HCT116 (cell line): ENCODE measurements around the gene TRAPPC14. TPM values are rescaled to one million over a fixed set of nuclear protein-coding genes. Genes with fewer than 3 reads are reported as not detected.

Source experiments
- ATAC-seq: fragments of 200-7000 bp; cut with Tn5 transposase; 2 replicates; pipeline ENCODE4 v1.9.1; 2020; ENCODE audit warnings: mild to moderate bottlenecking, moderate library complexity
- BruUV-seq: library from RNA; stranded (reverse); fragments of 400-500 nt; replicated peaks from 2 replicates; lab custom pipeline; 2021; lab: Mats Ljungman, UMichigan
- CTCF ChIA-PET: fragments of 300-600 bp; sonication (Branson Sonifier 250); formaldehyde crosslinking; loops from one replicate; lab custom pipeline; 2021; ENCODE audit warnings: antibody characterized with exemption; lab: Charles Lee
- POLR2A ChIA-PET: fragments of 300-600, 350-600 bp; sonication (Branson Sonifier 250); formaldehyde crosslinking; loops from one replicate; lab custom pipeline; 2021; ENCODE audit warnings: antibody characterized with exemption; lab: Charles Lee
- RAD21 ChIA-PET, 2 experiments: fragments of 300-600 bp; sonication (Branson Sonifier 250); formaldehyde crosslinking; loops; one replicate each; lab custom pipeline; 2023; ENCODE audit warnings: low total read pairs in 2 of 2; ENCODE audit not compliant: uncharacterized antibody in 2 of 2, unreplicated experiment in 2 of 2, low non-redundant PET in 1 of 2; lab: Charles Lee
- DNase-seq: peaks from one replicate; pipeline ENCODE4 v3.0.0-alpha.2; 2010; ENCODE audit warnings: low read depth, low spot score
- H2AFZ ChIP-seq: fragments of 200-600 bp; shearing (Covaris generic), sonication (generic); 2 replicates; pipeline ENCODE4 v1.6.1; 2017; ENCODE audit warnings: low read depth, mixed run types, mixed read lengths, antibody characterized with exemption, low read length; ENCODE audit not compliant: poor library complexity, severe bottlenecking
- H3K27ac ChIP-seq: 2 replicates; pipeline ENCODE4 v1.5.1; 2012; ENCODE audit warnings: low read depth, low read length
- H3K27me3 ChIP-seq: fragments of 200-600 bp; sonication (generic); 2 replicates; pipeline ENCODE4 v1.6.1; 2016; ENCODE audit warnings: mixed run types, low read length, mixed read lengths; ENCODE audit not compliant: insufficient read depth
- H3K36me3 ChIP-seq, 2 experiments: fragments of 200-500 bp in 1 of 2; fragments of 200-600 bp in 1 of 2; sonication (Bioruptor generic) in 1 of 2; sonication (generic) in 1 of 2; 2 replicates each; pipeline versions ENCODE4 v1.5.1 to v1.6.1; 2014 to 2016; ENCODE audit warnings: low read length in 2 of 2, inconsistent platforms in 1 of 2, mixed read lengths in 1 of 2, mixed run types in 1 of 2; ENCODE audit not compliant: insufficient read depth in 2 of 2, control insufficient read depth in 1 of 2
- H3K4me1 ChIP-seq, 2 experiments: fragments of 200-600 bp in 1 of 2; sonication (generic) in 1 of 2; 2 replicates each; pipeline versions ENCODE4 v1.5.1 to v1.6.1; 2012 to 2017; ENCODE audit warnings: low read length in 2 of 2, inconsistent platforms in 1 of 2, mild to moderate bottlenecking in 1 of 2, mixed read lengths in 1 of 2, mixed run types in 1 of 2, moderate library complexity in 1 of 2; ENCODE audit not compliant: insufficient read depth in 2 of 2, control insufficient read depth in 1 of 2
- H3K4me2 ChIP-seq: fragments of 200-600 bp; sonication (generic); 2 replicates; pipeline ENCODE4 v1.6.1; 2017; ENCODE audit warnings: mixed run types, low read length, mixed read lengths
- H3K4me3 ChIP-seq, 2 experiments: fragments of 200-600 bp in 1 of 2; sonication (generic) in 1 of 2; replicated peaks in 1 of 2; 2 replicates each; pipeline ENCODE4 v1.5.1; 2011 to 2016; ENCODE audit warnings: low read length in 2 of 2, control low read depth in 1 of 2, low read depth in 1 of 2, mild to moderate bottlenecking in 1 of 2, mixed read lengths in 1 of 2, mixed run types in 1 of 2
- H3K79me2 ChIP-seq: fragments of 200-600 bp; sonication (generic); 2 replicates; pipeline ENCODE4 v1.6.1; 2017; ENCODE audit warnings: mild to moderate bottlenecking, mixed run types, low read length, moderate library complexity, mixed read lengths; ENCODE audit not compliant: insufficient read depth
- H3K9ac ChIP-seq: fragments of 200-600 bp; sonication (generic); 2 replicates; pipeline ENCODE4 v1.6.1; 2016; ENCODE audit warnings: low read length, mixed read lengths
- H3K9me2 ChIP-seq: fragments of 200-600 bp; sonication (generic), shearing (Covaris generic); 2 replicates; pipeline ENCODE4 v1.6.1; 2017; ENCODE audit warnings: mixed run types, mild to moderate bottlenecking, moderate library complexity; ENCODE audit not compliant: insufficient read depth
- H3K9me3 ChIP-seq, 2 experiments: fragments of 200-500 bp in 1 of 2; fragments of 200-600 bp in 1 of 2; sonication (Bioruptor generic) in 1 of 2; sonication (generic) in 1 of 2; 2 replicates each; pipeline ENCODE4 v1.6.1; 2014 to 2017; ENCODE audit warnings: low read length in 2 of 2, mixed read lengths in 2 of 2, inconsistent platforms in 1 of 2, low read depth in 1 of 2, mild to moderate bottlenecking in 1 of 2, mixed run types in 1 of 2, moderate library complexity in 1 of 2; ENCODE audit not compliant: control insufficient read depth in 1 of 2, insufficient read depth in 1 of 2
- H4K20me1 ChIP-seq: fragments of 200-600 bp; sonication (generic), shearing (Covaris generic); 2 replicates; pipeline ENCODE4 v1.6.1; 2017; ENCODE audit warnings: mixed run types, mild to moderate bottlenecking, moderate library complexity; ENCODE audit not compliant: insufficient read depth
- ELF1 ChIP-seq: IDR thresholded peaks from 2 replicates; pipeline ENCODE4 v1.6.1; 2012; ENCODE audit warnings: low read depth, borderline replicate concordance
- EZH2phosphoT487 ChIP-seq: fragments of 200-600 bp; IDR thresholded peaks from 2 replicates; pipeline ENCODE4 v1.6.1; 2018; ENCODE audit warnings: antibody characterized with exemption, borderline replicate concordance
- FOSL1 ChIP-seq: IDR thresholded peaks from 2 replicates; pipeline ENCODE4 v1.6.1; 2012; ENCODE audit warnings: low read depth
- JUND ChIP-seq: IDR thresholded peaks from 2 replicates; pipeline ENCODE4 v1.6.1; 2012
- POLR2A ChIP-seq: IDR thresholded peaks from 2 replicates; pipeline ENCODE4 v1.7.0; 2011; ENCODE audit warnings: borderline replicate concordance; ENCODE audit not compliant: insufficient read depth, insufficient read length; ENCODE audit errors: extremely low read depth
- POLR2AphosphoS5 ChIP-seq: IDR thresholded peaks from 2 replicates; pipeline ENCODE4 v1.6.1; 2011; ENCODE audit warnings: mild to moderate bottlenecking, low read depth, low read length, moderate library complexity
- RAD21 ChIP-seq: IDR thresholded peaks from 2 replicates; pipeline ENCODE4 v1.6.1; 2012; ENCODE audit warnings: low read depth, mild to moderate bottlenecking
- TCF7L2 ChIP-seq: IDR thresholded peaks from 2 replicates; pipeline ENCODE4 v1.7.0; 2011; ENCODE audit warnings: borderline replicate concordance, inconsistent platforms; ENCODE audit not compliant: insufficient read depth, insufficient read length; ENCODE audit errors: extremely low read depth
- ZFX ChIP-seq: fragments of 450-650 bp; IDR thresholded peaks from 2 replicates; pipeline ENCODE4 v1.6.1; 2017
- ZNF274 ChIP-seq: fragments of 200-500 bp; sonication (Bioruptor generic); IDR thresholded peaks from 2 replicates; pipeline ENCODE4 v1.6.1; 2014; ENCODE audit warnings: mild to moderate bottlenecking, low read depth, low read length, inconsistent platforms
- intact Hi-C: fragments of 100-400 bp; cut with micrococcal nuclease; formaldehyde crosslinking; loops from 2 replicates; pipeline ENCODE4 v1.10.0; 2022
- total RNA-seq: library from RNA; stranded (reverse); gene quantifications from one replicate; pipeline ENCODE4 v1.2.1, GENCODE V29; 2021; ENCODE audit not compliant: unreplicated experiment
- TF ChIP-seq, protein P1 (sequence below): IDR thresholded peaks from 2 replicates; pipeline ENCODE4 v1.6.1; 2012
- TF ChIP-seq, protein P2 (sequence below), 3 experiments: fragments of 200-600 bp in 1 of 3; sonication (generic) in 1 of 3; IDR thresholded peaks in 2 of 3; conservative IDR thresholded peaks in 1 of 3; 2 replicates each; pipeline ENCODE4 v1.5.1; 2012 to 2017; ENCODE audit warnings: low read depth in 2 of 3, low read length in 2 of 3, antibody characterized with exemption in 1 of 3, borderline replicate concordance in 1 of 3, control low read depth in 1 of 3, mild to moderate bottlenecking in 1 of 3, mixed read lengths in 1 of 3, mixed run types in 1 of 3, moderate library complexity in 1 of 3; ENCODE audit not compliant: insufficient read depth in 1 of 3

Gene TRAPPC14
- total RNA-seq, 1 experiment from 2014 or later: 23.2 TPM

DNA sequence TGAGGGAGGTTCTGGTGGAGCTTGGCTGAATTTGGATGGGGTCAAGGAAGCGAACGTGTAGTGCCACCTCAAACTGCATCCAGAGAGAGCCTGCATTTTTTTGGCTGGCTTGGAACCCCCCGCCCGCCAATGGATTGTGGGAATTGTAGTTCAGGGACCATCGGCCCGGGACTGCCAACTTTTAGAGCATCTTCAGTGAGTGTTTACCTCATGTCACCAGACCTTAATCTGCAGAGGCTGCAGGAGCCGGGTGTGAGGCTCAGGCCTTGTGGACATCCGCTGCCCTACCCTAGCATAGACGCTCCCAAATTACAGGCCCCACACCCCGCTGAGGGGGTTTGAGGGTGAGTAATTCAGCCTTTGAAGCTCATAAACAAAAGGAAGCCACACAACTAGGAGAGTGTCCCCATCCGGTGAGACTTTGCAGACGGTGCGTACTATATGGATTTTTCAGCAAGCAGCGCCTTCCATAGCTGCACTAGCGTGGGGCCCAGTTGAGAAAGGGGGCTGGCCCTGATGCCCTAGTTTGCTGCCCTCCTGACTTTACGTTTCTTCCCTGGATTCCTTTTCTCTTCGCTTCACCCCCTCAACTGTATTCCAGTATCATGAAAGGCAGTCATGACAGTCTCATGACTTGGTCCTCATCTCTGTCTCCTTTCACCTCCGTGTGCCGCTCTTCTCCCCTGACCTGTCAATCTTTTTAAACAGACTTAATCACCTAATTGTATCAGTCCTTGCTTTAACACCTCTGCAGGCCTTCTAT is 38.4 kb downstream of the TRAPPC14 start:
- TF ChIP-seq FOSL1 (no peak), EZH2phosphoT487 (no peak), TCF7L2 (peak; percentile 33), POLR2AphosphoS5 (peak; percentile 7; the same call in 1 of the 2 replicates), ZFX (peak; percentile 38; the same call in 1 of the 2 replicates), RAD21 (no peak), ZNF274 (no peak), ELF1 (no peak), POLR2A (no peak), JUND (no peak)
- TF ChIP-seq, protein P1, sequence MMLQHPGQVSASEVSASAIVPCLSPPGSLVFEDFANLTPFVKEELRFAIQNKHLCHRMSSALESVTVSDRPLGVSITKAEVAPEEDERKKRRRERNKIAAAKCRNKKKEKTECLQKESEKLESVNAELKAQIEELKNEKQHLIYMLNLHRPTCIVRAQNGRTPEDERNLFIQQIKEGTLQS: no peak
- TF ChIP-seq, protein P2, sequence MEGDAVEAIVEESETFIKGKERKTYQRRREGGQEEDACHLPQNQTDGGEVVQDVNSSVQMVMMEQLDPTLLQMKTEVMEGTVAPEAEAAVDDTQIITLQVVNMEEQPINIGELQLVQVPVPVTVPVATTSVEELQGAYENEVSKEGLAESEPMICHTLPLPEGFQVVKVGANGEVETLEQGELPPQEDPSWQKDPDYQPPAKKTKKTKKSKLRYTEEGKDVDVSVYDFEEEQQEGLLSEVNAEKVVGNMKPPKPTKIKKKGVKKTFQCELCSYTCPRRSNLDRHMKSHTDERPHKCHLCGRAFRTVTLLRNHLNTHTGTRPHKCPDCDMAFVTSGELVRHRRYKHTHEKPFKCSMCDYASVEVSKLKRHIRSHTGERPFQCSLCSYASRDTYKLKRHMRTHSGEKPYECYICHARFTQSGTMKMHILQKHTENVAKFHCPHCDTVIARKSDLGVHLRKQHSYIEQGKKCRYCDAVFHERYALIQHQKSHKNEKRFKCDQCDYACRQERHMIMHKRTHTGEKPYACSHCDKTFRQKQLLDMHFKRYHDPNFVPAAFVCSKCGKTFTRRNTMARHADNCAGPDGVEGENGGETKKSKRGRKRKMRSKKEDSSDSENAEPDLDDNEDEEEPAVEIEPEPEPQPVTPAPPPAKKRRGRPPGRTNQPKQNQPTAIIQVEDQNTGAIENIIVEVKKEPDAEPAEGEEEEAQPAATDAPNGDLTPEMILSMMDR (IDR thresholded peaks at IDR 0.05 in 2 of 3, conservative IDR thresholded peaks at IDR 0.05 in 1 of 3; ENCODE audit: borderline replicate concordance in 1 of 3, insufficient read depth in 1 of 3, low read depth in 2 of 3, low read length in 2 of 3): no peak
- TF ChIP-seq, all 23 proteins: peak for 3
- peaks cover 11% of the 10 kb centered on the region for H3K79me2 ChIP-seq
- no peaks in the 10 kb centered on the region for H3K27me3 ChIP-seq
- peaks cover 13 to 27% of the 10 kb centered on the region in 2 experiments for H3K4me1 ChIP-seq
- intact Hi-C loops: no loop called here
- ATAC-seq (peak; percentile 66), DNase-seq (no peak)
- no TSS peak for BruUV-seq
- ChIA-PET CTCF (interaction anchor here (0.7 kb wide), 1 partner anchor 11 kb away, joined by 4 read pairs; no protein-coding TSS in a partner anchor), POLR2A (no interaction called here), RAD21 (no interaction called here)
- H3K9me3 ChIP-seq: no peaks in the 10 kb centered on the region
- H3K9me2 ChIP-seq: no peaks in the 10 kb centered on the region
- H3K4me2 ChIP-seq: peak overlapping the region; percentile 91
- no peaks in the 10 kb centered on the region for H3K36me3 ChIP-seq
- H3K9ac ChIP-seq: peak overlapping the region; percentile 87
- H4K20me1 ChIP-seq: no peaks in the 10 kb centered on the region
- H3K4me3 ChIP-seq: peak overlapping the region; percentile 90 to 99
- peak overlapping the region; percentile 50 for H3K27ac ChIP-seq
- H2AFZ ChIP-seq: peak overlapping the region; percentile 59
